Lower lobe of right lung (tissue), 2 donors: Measurements from ENCODE around the gene PRR36. TPM values are rescaled to one million over a fixed set of nuclear protein-coding genes. Genes with fewer than 3 reads are reported as not detected.

Experiments
- ATAC-seq, 2 donors: fragments of 200-7000 bp; cut with Tn5 transposase; one replicate each; pipeline ENCODE4 v1.9.1; 2020 to 2022; ENCODE audit warnings: mild to moderate bottlenecking in 2 of 2, moderate library complexity in 2 of 2
- DNase-seq: peaks from one replicate; pipeline ENCODE4 v3.0.0-alpha.2; 2020
- H3K27ac ChIP-seq: fragments of 200-600 bp; one replicate; pipeline ENCODE4 v1.8.0; 2022
- H3K27me3 ChIP-seq: fragments of 200-600 bp; one replicate; pipeline ENCODE4 v1.8.0; 2022; ENCODE audit warnings: low read depth
- H3K36me3 ChIP-seq: fragments of 200-600 bp; one replicate; pipeline ENCODE4 v1.8.0; 2022; ENCODE audit warnings: mild to moderate bottlenecking
- H3K4me1 ChIP-seq: fragments of 200-600 bp; one replicate; pipeline ENCODE4 v1.8.0; 2022
- H3K4me3 ChIP-seq: fragments of 200-600 bp; one replicate; pipeline ENCODE4 v1.8.0; 2022; ENCODE audit warnings: mild to moderate bottlenecking
- H3K9me3 ChIP-seq: fragments of 200-600 bp; one replicate; pipeline ENCODE4 v1.8.0; 2022
- CTCF ChIP-seq: fragments of 200-600 bp; IDR thresholded peaks from one replicate; pipeline ENCODE4 v1.8.0; 2022; ENCODE audit warnings: antibody characterized with exemption, mild to moderate bottlenecking
- intact Hi-C: fragments of 100-400 bp; cut with DNase I; formaldehyde crosslinking; loops from one replicate; pipeline ENCODE4 v1.11.0; 2022
- total RNA-seq: library from RNA; stranded (reverse); fragmentation: NEBNext Ultra II Directional; extraction: Animal tissue kit (Norgen Biotek cat#: 25700); gene quantifications from one replicate; pipeline ENCODE4 v1.2.1, GENCODE V29; 2021
- donor health status: DM: no; HTN: yes; CAD: no; lungs with severe emphysema.

PRR36 gene
- total RNA-seq, 1 donor from 2014 or later, result 2.5 TPM

DNA sequence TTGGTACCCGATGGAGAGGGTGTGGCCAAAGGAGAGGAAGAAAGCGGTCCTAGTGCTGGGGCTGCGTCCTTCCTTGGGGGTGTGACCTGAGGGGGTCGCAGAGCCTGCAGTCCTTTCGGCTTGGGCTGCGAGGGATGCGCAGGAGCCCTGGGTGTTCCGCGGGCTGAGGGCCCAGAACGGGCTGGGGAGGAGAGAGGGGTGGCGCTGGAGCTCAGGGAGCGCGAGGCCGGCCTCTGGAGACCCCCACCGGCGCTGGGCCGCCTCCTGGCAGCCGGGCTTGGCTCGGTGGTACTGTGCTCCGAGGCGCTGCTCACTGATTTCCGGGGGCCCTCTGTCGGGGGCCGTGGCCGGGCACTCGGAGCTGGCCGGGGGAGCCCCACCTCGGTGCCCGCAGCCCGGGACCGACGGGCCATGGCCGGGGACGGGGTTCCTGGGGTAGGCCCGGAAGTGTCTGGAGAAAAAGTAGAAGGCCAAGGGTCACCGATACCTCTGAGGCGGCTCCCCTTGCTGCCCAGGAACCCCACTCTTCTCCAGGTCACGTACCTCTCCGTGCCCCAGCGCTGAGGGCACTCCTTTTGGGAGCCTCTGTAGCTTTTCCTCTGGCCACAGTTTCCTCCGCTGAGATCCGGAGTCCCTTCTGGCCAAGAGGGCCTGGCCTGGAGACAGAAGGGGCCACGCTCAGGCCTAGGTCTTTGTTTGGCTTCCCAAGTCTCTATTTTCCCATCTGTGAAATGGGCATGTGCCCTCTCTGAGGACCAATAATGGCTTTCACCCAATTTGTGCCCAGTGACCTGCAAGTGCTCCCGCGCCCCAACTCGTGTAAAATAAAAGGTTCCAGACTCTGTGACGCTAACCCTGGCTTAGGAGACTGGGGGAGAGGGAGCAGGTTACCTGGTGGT lies 1.6 kb downstream of the PRR36 start:
- Histone ChIP-seq H3K9me3 (no peaks in the 10 kb centered on the region), H3K4me1 (peaks cover 45% of the 10 kb centered on the region), H3K36me3 (no peaks in the 10 kb centered on the region), H3K4me3 (no peak overlapping the region), H3K27me3 (peaks cover 31% of the 10 kb centered on the region), H3K27ac (no peak overlapping the region)
- no peak for TF ChIP-seq CTCF
- intact Hi-C loops, result no loop called here
- ATAC-seq, result no peak
- no peak for DNase-seq

GRCh38 chr19:7871437-7872305 lies 2.5 kb downstream of the PRR36 start:
- no peak overlapping the region for H3K27ac ChIP-seq
- no peaks in the 10 kb centered on the region for H3K36me3 ChIP-seq
- TF ChIP-seq CTCF, result no peak
- intact Hi-C loops, result no loop called here
- ATAC-seq (peak; percentile 62 to 76), DNase-seq (peak; percentile 96)
- H3K9me3 ChIP-seq, result no peaks in the 10 kb centered on the region
- peaks cover 31% of the 10 kb centered on the region for H3K27me3 ChIP-seq
- peaks cover 45% of the 10 kb centered on the region for H3K4me1 ChIP-seq
- peak overlapping the region; percentile 29 for H3K4me3 ChIP-seq

GRCh38 chr19:7870571-7871436 lies 3.4 kb downstream of the PRR36 start:
- Histone ChIP-seq H3K36me3 (no peaks in the 10 kb centered on the region), H3K9me3 (no peaks in the 10 kb centered on the region), H3K27ac (no peak overlapping the region), H3K4me1 (peaks cover 45% of the 10 kb centered on the region), H3K4me3 (no peak overlapping the region), H3K27me3 (peaks cover 31% of the 10 kb centered on the region)
- no peak for TF ChIP-seq CTCF
- DNase-seq (no peak), ATAC-seq (no peak)
- intact Hi-C loops, result no loop called here

DNA sequence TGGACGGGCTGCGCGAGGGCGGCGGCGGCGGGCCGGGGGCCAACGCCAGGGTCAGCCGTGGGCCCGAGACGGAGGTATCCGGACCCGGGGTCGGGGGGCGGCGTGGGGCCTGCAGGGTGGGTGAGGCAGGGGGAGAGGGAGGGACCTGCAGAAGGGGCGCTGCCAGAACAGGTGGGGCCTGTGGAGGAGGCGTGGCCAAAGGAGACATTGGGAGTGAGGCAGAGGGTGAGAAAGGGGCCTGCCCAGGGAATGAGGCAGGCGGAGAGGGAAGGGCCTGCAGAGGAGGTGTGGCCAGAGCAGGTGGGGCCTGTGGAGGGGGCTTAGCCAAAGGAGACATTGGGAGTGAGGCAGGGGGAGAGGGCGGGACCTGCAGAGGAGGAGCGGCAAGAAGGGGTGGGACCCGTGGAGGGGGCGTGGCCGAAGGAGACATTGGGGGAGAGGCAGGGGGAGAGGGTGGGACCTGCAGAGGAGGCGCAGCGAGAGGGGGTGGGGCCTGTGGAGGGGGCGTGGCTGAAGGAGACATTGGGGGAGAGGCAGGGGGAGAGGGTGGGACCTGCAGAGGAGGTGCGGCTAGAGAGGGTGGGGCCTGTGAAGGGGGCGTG lies 4.2 kb downstream of the PRR36 start:
- Histone ChIP-seq H3K27me3 (peaks cover 31% of the 10 kb centered on the region), H3K27ac (no peak overlapping the region), H3K9me3 (no peaks in the 10 kb centered on the region), H3K4me1 (peaks cover 45% of the 10 kb centered on the region), H3K36me3 (no peaks in the 10 kb centered on the region), H3K4me3 (peak overlapping the region; percentile 55)
- intact Hi-C loops, result no loop called here
- TF ChIP-seq CTCF, result no peak
- DNase-seq (peak; percentile 70), ATAC-seq (peak in 1 of 2 donors; percentile 1)
